GM23338 (cell line): ENCODE data around the gene ADAMTS17. TPM values are rescaled to one million over a fixed set of nuclear protein-coding genes. Genes with fewer than 3 reads are reported as not detected.

ENCODE experiments used
- ATAC-seq: fragments of 200-7000 bp; cut with Tn5 transposase; 3 replicates; pipeline ENCODE4 v1.9.1; 2020
- DNase-seq: peaks from one replicate; pipeline ENCODE4 v3.0.0-alpha.2; 2015; ENCODE audit warnings: low spot score
- H2AFZ ChIP-seq: fragments of 200-600 bp; sonication (generic); 2 replicates; pipeline ENCODE4 v1.8.0; 2016; ENCODE audit warnings: antibody characterized with exemption, mild to moderate bottlenecking, moderate library complexity
- H3F3A ChIP-seq: fragments of 200-600 bp; sonication (generic); replicated peaks from 2 replicates; pipeline ENCODE4 v1.8.0; 2017; ENCODE audit warnings: antibody characterized with exemption, mixed run types, low read depth
- H3K27ac ChIP-seq: fragments of 200-600 bp; sonication (generic); 2 replicates; pipeline ENCODE4 v1.6.1; 2016; ENCODE audit warnings: low read depth
- H3K27me3 ChIP-seq: fragments of 200-600 bp; sonication (generic); 2 replicates; pipeline ENCODE4 v1.8.0; 2016; ENCODE audit warnings: mild to moderate bottlenecking, mixed run types, moderate library complexity; ENCODE audit not compliant: insufficient read depth
- H3K36me3 ChIP-seq: fragments of 200-600 bp; sonication (generic); 2 replicates; pipeline ENCODE4 v1.8.0; 2016; ENCODE audit warnings: mild to moderate bottlenecking; ENCODE audit not compliant: insufficient read depth
- H3K4me1 ChIP-seq: fragments of 200-600 bp; sonication (generic); 2 replicates; pipeline ENCODE4 v1.8.0; 2016; ENCODE audit warnings: mild to moderate bottlenecking, moderate library complexity; ENCODE audit not compliant: insufficient read depth
- H3K4me2 ChIP-seq: fragments of 200-600 bp; sonication (generic); 2 replicates; pipeline ENCODE4 v1.7.1; 2017; ENCODE audit warnings: mixed run types
- H3K4me3 ChIP-seq: fragments of 200-600 bp; sonication (generic); 2 replicates; pipeline ENCODE4 v1.6.1; 2016; ENCODE audit warnings: mixed run types
- H3K79me2 ChIP-seq: fragments of 200-600 bp; sonication (generic); replicated peaks from 2 replicates; pipeline ENCODE4 v1.8.0; 2017; ENCODE audit warnings: mild to moderate bottlenecking; ENCODE audit not compliant: insufficient read depth
- H3K9me2 ChIP-seq: fragments of 200-600 bp; sonication (generic); 2 replicates; pipeline ENCODE4 v1.8.0; 2017; ENCODE audit not compliant: insufficient read depth
- H4K20me1 ChIP-seq: fragments of 200-600 bp; sonication (generic); replicated peaks from 2 replicates; pipeline ENCODE4 v1.8.0; 2017; ENCODE audit warnings: mild to moderate bottlenecking; ENCODE audit not compliant: insufficient read depth
- H3K27ac Mint-ChIP-seq: 2 replicates; pipeline ENCODE4 v1.8.0; 2020; ENCODE audit warnings: inconsistent platforms, mild to moderate bottlenecking, moderate library complexity, mixed read lengths
- H3K27me3 Mint-ChIP-seq: 3 replicates; pipeline ENCODE4 v1.8.0; 2022; ENCODE audit warnings: low read depth, mild to moderate bottlenecking, moderate library complexity, mixed read lengths, inconsistent platforms; ENCODE audit not compliant: insufficient read depth, poor library complexity
- H3K36me3 Mint-ChIP-seq: 3 replicates; pipeline ENCODE4 v1.8.0; 2021; ENCODE audit warnings: low read depth, mild to moderate bottlenecking, inconsistent platforms, moderate library complexity, mixed read lengths
- H3K4me1 Mint-ChIP-seq: 3 replicates; pipeline ENCODE4 v1.8.0; 2020; ENCODE audit warnings: mild to moderate bottlenecking, inconsistent platforms, mixed read lengths
- H3K4me3 Mint-ChIP-seq: 3 replicates; pipeline ENCODE4 v1.8.0; 2021; ENCODE audit warnings: moderate library complexity, mild to moderate bottlenecking, inconsistent platforms, mixed read lengths
- H3K9me3 Mint-ChIP-seq: 3 replicates; pipeline ENCODE4 v1.8.0; 2020; ENCODE audit warnings: moderate library complexity, mild to moderate bottlenecking, inconsistent platforms, mixed read lengths
- CREB1 ChIP-seq: fragments of 250-450 bp; sonication (Bioruptor Pico); IDR thresholded peaks from 2 replicates; pipeline ENCODE4 v1.5.0; 2020; ENCODE audit warnings: low read depth, mild to moderate bottlenecking, moderate library complexity
- ETS1 ChIP-seq: IDR thresholded peaks from 2 replicates; pipeline ENCODE4 v1.6.1; 2016; ENCODE audit warnings: antibody characterized with exemption
- EZH2 ChIP-seq: fragments of 200-600 bp; sonication (generic); IDR thresholded peaks from one replicate; pipeline ENCODE4 v1.8.0; 2017; ENCODE audit warnings: antibody characterized with exemption, mild to moderate bottlenecking, low read depth; ENCODE audit not compliant: unreplicated experiment
- EZH2phosphoT487 ChIP-seq: fragments of 200-600 bp; sonication (generic); IDR thresholded peaks from one replicate; pipeline ENCODE4 v1.8.1; 2018; ENCODE audit warnings: antibody characterized with exemption; ENCODE audit not compliant: unreplicated experiment
- JUNB ChIP-seq: IDR thresholded peaks from one replicate; pipeline ENCODE4 v1.6.1; 2016; ENCODE audit warnings: antibody characterized with exemption; ENCODE audit not compliant: unreplicated experiment
- STAT1 ChIP-seq: IDR thresholded peaks from one replicate; pipeline ENCODE4 v1.6.1; 2016; ENCODE audit warnings: antibody characterized with exemption; ENCODE audit not compliant: unreplicated experiment
- ZNF114 ChIP-seq: fragments of 250-450 bp; sonication (Bioruptor Pico); IDR thresholded peaks from 2 replicates; pipeline ENCODE4 v1.5.0; 2020; ENCODE audit warnings: mild to moderate bottlenecking, moderate library complexity
- polyA plus RNA-seq: library from polyadenylated mRNA; unstranded; fragments of >200 nt; fragmentation: Nextera tagmentation; extraction: Ambion mirVana; gene quantifications from 2 replicates; pipeline ENCODE4 v1.2.1, GENCODE V29; 2016
- total RNA-seq: library from RNA; depleted of rRNA; stranded (reverse); fragments of >200 nt; shearing (Covaris generic); gene quantifications from 2 replicates; pipeline ENCODE4 v1.2.3, GENCODE V29; 2014
- TF ChIP-seq, protein P1 (sequence below): IDR thresholded peaks from one replicate; pipeline ENCODE4 v1.6.1; 2018; ENCODE audit warnings: antibody characterized with exemption; ENCODE audit not compliant: unreplicated experiment
- TF ChIP-seq, protein P2 (sequence below), 2 experiments: fragments of 200-600 bp in 1 of 2; sonication (generic) in 1 of 2; conservative IDR thresholded peaks; 2 replicates each; pipeline versions ENCODE4 v1.5.1 to v1.6.1; 2016 to 2017; ENCODE audit warnings: antibody characterized with exemption in 2 of 2, low read depth in 2 of 2, mild to moderate bottlenecking in 2 of 2, moderate library complexity in 1 of 2

Gene ADAMTS17
- total and polyA plus RNA-seq, 2 experiments from 2014 or later = 0.60 to 3.8 TPM

- Histone ChIP-seq H3K4me1 (no peaks in the 10 kb centered on the region), H3K4me2 (no peak overlapping the region), H3K4me3 (no peak overlapping the region), H4K20me1 (no peaks in the 10 kb centered on the region), H3K9me2 (peaks cover 2% of the 10 kb centered on the region; the same call in 1 of the 2 replicates), H3F3A (no peaks in the 10 kb centered on the region), H3K36me3 (no peaks in the 10 kb centered on the region), H2AFZ (no peak overlapping the region), H3K27ac (no peak overlapping the region), H3K27me3 (no peaks in the 10 kb centered on the region), H3K79me2 (no peaks in the 10 kb centered on the region)
- H3K4me1 Mint-ChIP-seq = peaks cover 6% of the 10 kb centered on the region; the same call in 2 of the 3 replicates
- no peak for DNase-seq
- no peak for ATAC-seq
- no peaks in the 10 kb centered on the region for H3K27me3 Mint-ChIP-seq
- H3K9me3 Mint-ChIP-seq = no peaks in the 10 kb centered on the region; the same call in 2 of the 3 replicates
- no peak overlapping the region for H3K27ac Mint-ChIP-seq
- H3K4me3 Mint-ChIP-seq = no peak overlapping the region
- no peaks in the 10 kb centered on the region; the same call in 2 of the 3 replicates for H3K36me3 Mint-ChIP-seq
- TF ChIP-seq JUNB = no peak
- TF ChIP-seq, protein P1, sequence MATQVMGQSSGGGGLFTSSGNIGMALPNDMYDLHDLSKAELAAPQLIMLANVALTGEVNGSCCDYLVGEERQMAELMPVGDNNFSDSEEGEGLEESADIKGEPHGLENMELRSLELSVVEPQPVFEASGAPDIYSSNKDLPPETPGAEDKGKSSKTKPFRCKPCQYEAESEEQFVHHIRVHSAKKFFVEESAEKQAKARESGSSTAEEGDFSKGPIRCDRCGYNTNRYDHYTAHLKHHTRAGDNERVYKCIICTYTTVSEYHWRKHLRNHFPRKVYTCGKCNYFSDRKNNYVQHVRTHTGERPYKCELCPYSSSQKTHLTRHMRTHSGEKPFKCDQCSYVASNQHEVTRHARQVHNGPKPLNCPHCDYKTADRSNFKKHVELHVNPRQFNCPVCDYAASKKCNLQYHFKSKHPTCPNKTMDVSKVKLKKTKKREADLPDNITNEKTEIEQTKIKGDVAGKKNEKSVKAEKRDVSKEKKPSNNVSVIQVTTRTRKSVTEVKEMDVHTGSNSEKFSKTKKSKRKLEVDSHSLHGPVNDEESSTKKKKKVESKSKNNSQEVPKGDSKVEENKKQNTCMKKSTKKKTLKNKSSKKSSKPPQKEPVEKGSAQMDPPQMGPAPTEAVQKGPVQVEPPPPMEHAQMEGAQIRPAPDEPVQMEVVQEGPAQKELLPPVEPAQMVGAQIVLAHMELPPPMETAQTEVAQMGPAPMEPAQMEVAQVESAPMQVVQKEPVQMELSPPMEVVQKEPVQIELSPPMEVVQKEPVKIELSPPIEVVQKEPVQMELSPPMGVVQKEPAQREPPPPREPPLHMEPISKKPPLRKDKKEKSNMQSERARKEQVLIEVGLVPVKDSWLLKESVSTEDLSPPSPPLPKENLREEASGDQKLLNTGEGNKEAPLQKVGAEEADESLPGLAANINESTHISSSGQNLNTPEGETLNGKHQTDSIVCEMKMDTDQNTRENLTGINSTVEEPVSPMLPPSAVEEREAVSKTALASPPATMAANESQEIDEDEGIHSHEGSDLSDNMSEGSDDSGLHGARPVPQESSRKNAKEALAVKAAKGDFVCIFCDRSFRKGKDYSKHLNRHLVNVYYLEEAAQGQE = no peak
- no peak for TF ChIP-seq ZNF114 (CRISPR knock-in tag)
- no peak for TF ChIP-seq EZH2phosphoT487
- no peak for TF ChIP-seq STAT1
- TF ChIP-seq, protein P2, sequence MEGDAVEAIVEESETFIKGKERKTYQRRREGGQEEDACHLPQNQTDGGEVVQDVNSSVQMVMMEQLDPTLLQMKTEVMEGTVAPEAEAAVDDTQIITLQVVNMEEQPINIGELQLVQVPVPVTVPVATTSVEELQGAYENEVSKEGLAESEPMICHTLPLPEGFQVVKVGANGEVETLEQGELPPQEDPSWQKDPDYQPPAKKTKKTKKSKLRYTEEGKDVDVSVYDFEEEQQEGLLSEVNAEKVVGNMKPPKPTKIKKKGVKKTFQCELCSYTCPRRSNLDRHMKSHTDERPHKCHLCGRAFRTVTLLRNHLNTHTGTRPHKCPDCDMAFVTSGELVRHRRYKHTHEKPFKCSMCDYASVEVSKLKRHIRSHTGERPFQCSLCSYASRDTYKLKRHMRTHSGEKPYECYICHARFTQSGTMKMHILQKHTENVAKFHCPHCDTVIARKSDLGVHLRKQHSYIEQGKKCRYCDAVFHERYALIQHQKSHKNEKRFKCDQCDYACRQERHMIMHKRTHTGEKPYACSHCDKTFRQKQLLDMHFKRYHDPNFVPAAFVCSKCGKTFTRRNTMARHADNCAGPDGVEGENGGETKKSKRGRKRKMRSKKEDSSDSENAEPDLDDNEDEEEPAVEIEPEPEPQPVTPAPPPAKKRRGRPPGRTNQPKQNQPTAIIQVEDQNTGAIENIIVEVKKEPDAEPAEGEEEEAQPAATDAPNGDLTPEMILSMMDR (conservative IDR thresholded peaks at IDR 0.05; ENCODE audit: low read depth in 2 of 2) = no peak
- no peak for TF ChIP-seq CREB1
Measured at GRCh38 chr15:100226107-100226506, 115.7 kb downstream of the ADAMTS17 start.

GRCh38 chr15:100224206-100225185 is 117.3 kb downstream of the ADAMTS17 start:
- Histone ChIP-seq H3K4me1 (no peaks in the 10 kb centered on the region), H3K79me2 (no peaks in the 10 kb centered on the region), H3K4me3 (no peak overlapping the region), H3K9me2 (peaks cover 2% of the 10 kb centered on the region; the same call in 1 of the 2 replicates), H3K4me2 (no peak overlapping the region), H4K20me1 (no peaks in the 10 kb centered on the region), H3K27me3 (no peaks in the 10 kb centered on the region), H3K27ac (no peak overlapping the region), H3F3A (no peaks in the 10 kb centered on the region), H2AFZ (no peak overlapping the region), H3K36me3 (no peaks in the 10 kb centered on the region)
- no peaks in the 10 kb centered on the region for H3K27me3 Mint-ChIP-seq
- no peak overlapping the region for H3K27ac Mint-ChIP-seq
- no peaks in the 10 kb centered on the region; the same call in 2 of the 3 replicates for H3K9me3 Mint-ChIP-seq
- peaks cover 6% of the 10 kb centered on the region; the same call in 2 of the 3 replicates for H3K4me1 Mint-ChIP-seq
- no peaks in the 10 kb centered on the region; the same call in 2 of the 3 replicates for H3K36me3 Mint-ChIP-seq
- ATAC-seq (peak; percentile 96), DNase-seq (peak; percentile 33)
- TF ChIP-seq ETS1 (no peak), STAT1 (no peak), JUNB (no peak), CREB1 (no peak), EZH2phosphoT487 (no peak), EZH2 (no peak)
- H3K4me3 Mint-ChIP-seq = no peak overlapping the region
